ENCODE measurements around the gene UTP4.

GRCh38 chr16:69110406-69110805, 22.0 kb upstream of the UTP4 start:
- TF ChIP-seq CTCF (IDR thresholded peaks at IDR 0.05), result no peak
- no peak for TF ChIP-seq EZH2phosphoT487 (IDR thresholded peaks at IDR 0.05)
- TF ChIP-seq EZH2 (IDR thresholded peaks at IDR 0.05), result no peak
